SK-N-SH (cell line): ENCODE measurements around the gene JPH2. TPM values are rescaled to one million over a fixed set of nuclear protein-coding genes. Genes with fewer than 3 reads are reported as not detected.

Experiments
- CTCF ChIA-PET: fragments of 300-600, 350-600 bp; formaldehyde crosslinking; extraction: SDS; loops from one replicate; lab custom pipeline; 2021; lab: Yijun Ruan, JAX
- POLR2A ChIA-PET: fragments of 350-600 bp; sonication (Branson Sonifier 250); formaldehyde crosslinking; extraction: SDS; loops from one replicate; lab custom pipeline; 2020; ENCODE audit warnings: antibody characterized with exemption, inconsistent platforms; lab: Yijun Ruan, JAX
- DNase-seq: peaks from one replicate; pipeline ENCODE4 v3.0.0; 2012
- H2AFZ ChIP-seq: fragments of 200-600 bp; sonication (generic); 2 replicates; pipeline ENCODE4 v1.8.1; 2016; ENCODE audit warnings: antibody characterized with exemption, mild to moderate bottlenecking, low read depth
- H3F3A ChIP-seq: fragments of 200-600 bp; sonication (generic); replicated peaks from 2 replicates; pipeline ENCODE3; 2016; ENCODE audit warnings: antibody characterized with exemption, mild to moderate bottlenecking; ENCODE audit not compliant: insufficient read depth
- H3K27ac ChIP-seq, 2 experiments: fragments of 200-500 bp in 1 of 2; fragments of 200-600 bp in 1 of 2; sonication (Bioruptor generic) in 1 of 2; sonication (generic), shearing (Covaris generic) in 1 of 2; 2 replicates each; pipeline versions ENCODE4 v1.5.1 to v1.6.1; 2014 to 2016; ENCODE audit warnings: low read depth in 2 of 2, inconsistent platforms in 1 of 2, low read length in 1 of 2, mild to moderate bottlenecking in 1 of 2, mixed read lengths in 1 of 2
- H3K27me3 ChIP-seq: fragments of 200-600 bp; sonication (generic), shearing (Covaris generic); 2 replicates; pipeline ENCODE4 v1.6.1; 2016; ENCODE audit warnings: mixed run types; ENCODE audit not compliant: insufficient read depth
- H3K36me3 ChIP-seq, 2 experiments: fragments of 200-500 bp in 1 of 2; fragments of 200-600 bp in 1 of 2; sonication (Bioruptor generic) in 1 of 2; sonication (generic) in 1 of 2; replicated peaks in 1 of 2; 2 replicates each; pipeline versions ENCODE3 to v1.5.1; 2014 to 2016; ENCODE audit warnings: low read length in 1 of 2, mild to moderate bottlenecking in 1 of 2; ENCODE audit not compliant: insufficient read depth in 2 of 2, control insufficient read depth in 1 of 2
- H3K4me1 ChIP-seq, 2 experiments: fragments of 200-500 bp in 1 of 2; fragments of 200-600 bp in 1 of 2; sonication (Bioruptor generic) in 1 of 2; sonication (generic), shearing (Covaris generic) in 1 of 2; 2 replicates each; pipeline versions ENCODE4 v1.5.1 to v1.6.1; 2014 to 2016; ENCODE audit warnings: low read depth in 1 of 2, low read length in 1 of 2, mixed run types in 1 of 2; ENCODE audit not compliant: insufficient read depth in 2 of 2, control insufficient read depth in 1 of 2
- H3K4me2 ChIP-seq: fragments of 200-600 bp; sonication (generic), shearing (Covaris generic); 2 replicates; pipeline ENCODE4 v1.6.1; 2017; ENCODE audit warnings: mixed run types
- H3K4me3 ChIP-seq, 2 experiments: fragments of 200-500 bp in 1 of 2; fragments of 200-600 bp in 1 of 2; sonication (Bioruptor generic) in 1 of 2; sonication (generic), shearing (Covaris generic) in 1 of 2; 2 replicates each; pipeline versions ENCODE4 v1.5.1 to v1.8.1; 2014 to 2016; ENCODE audit warnings: low read depth in 2 of 2, inconsistent platforms in 1 of 2, low read length in 1 of 2, mild to moderate bottlenecking in 1 of 2, mixed read lengths in 1 of 2, moderate library complexity in 1 of 2
- H3K79me2 ChIP-seq: fragments of 200-600 bp; sonication (generic); 2 replicates; pipeline ENCODE4 v1.8.1; 2017; ENCODE audit warnings: mild to moderate bottlenecking; ENCODE audit not compliant: insufficient read depth
- H3K9ac ChIP-seq: fragments of 200-600 bp; sonication (generic); 2 replicates; pipeline ENCODE4 v1.6.1; 2017; ENCODE audit warnings: mixed run types
- H3K9me2 ChIP-seq: fragments of 200-600 bp; sonication (generic); 2 replicates; pipeline ENCODE4 v1.6.1; 2017; ENCODE audit warnings: mixed run types
- H3K9me3 ChIP-seq: fragments of 200-600 bp; sonication (generic); 2 replicates; pipeline ENCODE4 v1.6.1; 2017; ENCODE audit warnings: mixed run types, mild to moderate bottlenecking, moderate library complexity
- H4K20me1 ChIP-seq: fragments of 200-600 bp; sonication (generic); 2 replicates; pipeline ENCODE4 v1.6.1; 2017; ENCODE audit warnings: mild to moderate bottlenecking, mixed run types; ENCODE audit not compliant: insufficient read depth
- ELF1 ChIP-seq: IDR thresholded peaks from 2 replicates; pipeline ENCODE4 v1.4.0; 2012
- EZH2phosphoT487 ChIP-seq: fragments of 200-600 bp; sonication (generic); IDR thresholded peaks from 2 replicates; pipeline ENCODE4 v1.6.1; 2017; ENCODE audit warnings: low read depth, mixed run types, mild to moderate bottlenecking, antibody characterized with exemption, moderate library complexity, borderline replicate concordance
- FOSL2 ChIP-seq: IDR thresholded peaks from 2 replicates; pipeline ENCODE4 v1.4.0; 2012; ENCODE audit warnings: low read depth, mild to moderate bottlenecking, moderate library complexity, borderline replicate concordance
- GABPA ChIP-seq: IDR thresholded peaks from 2 replicates; pipeline ENCODE4 v1.4.0; 2012; ENCODE audit warnings: low read depth, mild to moderate bottlenecking
- IRF3 ChIP-seq: fragments of 150-350 bp; IDR thresholded peaks from 2 replicates; pipeline ENCODE4 v1.6.1; 2016; ENCODE audit warnings: mild to moderate bottlenecking, low read depth, low read length
- MEF2A ChIP-seq: IDR thresholded peaks from 2 replicates; pipeline ENCODE4 v1.4.0; 2012; ENCODE audit warnings: low read depth, borderline replicate concordance
- NRF1 ChIP-seq: IDR thresholded peaks from 2 replicates; pipeline ENCODE4 v1.6.1; 2012; ENCODE audit warnings: low read depth, mild to moderate bottlenecking, low read length
- POLR2AphosphoS5 ChIP-seq: IDR thresholded peaks from 2 replicates; pipeline ENCODE4 v1.6.1; 2012; ENCODE audit warnings: low read depth, low read length
- RCOR1 ChIP-seq: fragments of 150-350 bp; IDR thresholded peaks from 2 replicates; pipeline ENCODE4 v1.6.1; 2017; ENCODE audit warnings: antibody characterized with exemption, low read length
- RXRA ChIP-seq: IDR thresholded peaks from 2 replicates; pipeline ENCODE4 v1.4.0; 2012; ENCODE audit warnings: low read depth, mild to moderate bottlenecking, borderline replicate concordance
- SIN3A ChIP-seq: IDR thresholded peaks from 2 replicates; pipeline ENCODE4 v1.6.1; 2012; ENCODE audit warnings: low read depth, mild to moderate bottlenecking, low read length, moderate library complexity, borderline replicate concordance
- SMC3 ChIP-seq: IDR thresholded peaks from 2 replicates; pipeline ENCODE4 v1.6.1; 2012; ENCODE audit warnings: low read depth, low read length, improper control_type of control experiment
- TEAD4 ChIP-seq: IDR thresholded peaks from 2 replicates; pipeline ENCODE4 v1.4.0; 2012; ENCODE audit warnings: mild to moderate bottlenecking, borderline replicate concordance; ENCODE audit not compliant: insufficient read depth
- YY1 ChIP-seq: IDR thresholded peaks from 2 replicates; pipeline ENCODE4 v1.4.0; 2012; ENCODE audit warnings: low read depth, mild to moderate bottlenecking
- WGBS: methylation state at CpG from one replicate; pipeline ENCODE4 v1.1.6; 2017; ENCODE audit warnings: low lambda C conversion rate; 5-methylcytosine and 5-hydroxymethylcytosine counted together
- polyA plus RNA-seq, 3 experiments: library from polyadenylated mRNA; depleted of rRNA; stranded (reverse); fragments of >200 nt; gene quantifications; 2 replicates each; pipeline ENCODE4 v1.2.3, GENCODE V29; 2012
- TF ChIP-seq, protein P1 (sequence below): fragments of 200-600 bp; sonication (generic); IDR thresholded peaks from 2 replicates; pipeline ENCODE4 v1.6.1; 2017; ENCODE audit warnings: antibody characterized with exemption, mild to moderate bottlenecking, moderate library complexity
- TF ChIP-seq, protein P2 (sequence below): IDR thresholded peaks from 2 replicates; pipeline ENCODE4 v1.4.0; 2012; ENCODE audit warnings: low read depth, borderline replicate concordance

JPH2 gene
- polyA plus RNA-seq, 1 of the 3 experiments (the other 2 are of a cell fraction), result 0.67 TPM

- CTCF ChIA-PET, result interaction anchor here (1.2 to 2.4 kb wide), 3 partner anchors 15 to 321 kb away, joined by 3 to 10 read pairs (median 5); no protein-coding TSS in a partner anchor
- DNase-seq, result no peak
These were observed 115.4 kb downstream of the JPH2 start for GRCh38 chr20:44071526-44072111.

DNA sequence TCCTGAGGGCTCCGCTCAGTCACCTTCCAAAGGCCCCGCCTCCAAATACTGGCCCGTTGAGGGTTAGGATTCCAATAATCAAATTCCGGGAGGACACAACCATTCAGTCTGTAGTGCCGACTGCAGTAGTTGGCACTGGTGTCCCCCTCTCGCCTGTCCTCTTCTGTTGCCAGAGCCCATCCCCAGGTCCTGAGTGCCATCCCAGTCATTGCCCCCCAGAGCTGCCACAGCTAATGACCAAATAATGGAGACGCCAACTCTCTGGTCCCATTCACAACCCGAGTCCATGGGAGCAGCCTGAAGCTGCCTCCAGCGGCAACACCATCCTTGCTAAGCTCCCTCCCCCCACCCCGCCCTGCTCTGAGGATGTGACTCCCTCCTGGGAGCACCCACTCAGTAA, 115.9 kb downstream of the JPH2 start:
- no peaks in the 10 kb centered on the region for H3K9me3 ChIP-seq
- ChIA-PET POLR2A (no interaction called here), CTCF (interaction anchor here (1.2 to 2.4 kb wide), 2 partner anchors 11 to 14 kb away, joined by 3 to 10 read pairs; no protein-coding TSS in a partner anchor)
- 92% methylated on average over 10 of the region's 10 CpGs for WGBS
- no peaks in the 10 kb centered on the region for H3K36me3 ChIP-seq
- H2AFZ ChIP-seq, result no peak overlapping the region
- no peak overlapping the region for H3K4me3 ChIP-seq
- no peaks in the 10 kb centered on the region for H3F3A ChIP-seq
- H3K27ac ChIP-seq, result no peak overlapping the region
- TF ChIP-seq ELF1, result no peak
- TF ChIP-seq, protein P1, sequence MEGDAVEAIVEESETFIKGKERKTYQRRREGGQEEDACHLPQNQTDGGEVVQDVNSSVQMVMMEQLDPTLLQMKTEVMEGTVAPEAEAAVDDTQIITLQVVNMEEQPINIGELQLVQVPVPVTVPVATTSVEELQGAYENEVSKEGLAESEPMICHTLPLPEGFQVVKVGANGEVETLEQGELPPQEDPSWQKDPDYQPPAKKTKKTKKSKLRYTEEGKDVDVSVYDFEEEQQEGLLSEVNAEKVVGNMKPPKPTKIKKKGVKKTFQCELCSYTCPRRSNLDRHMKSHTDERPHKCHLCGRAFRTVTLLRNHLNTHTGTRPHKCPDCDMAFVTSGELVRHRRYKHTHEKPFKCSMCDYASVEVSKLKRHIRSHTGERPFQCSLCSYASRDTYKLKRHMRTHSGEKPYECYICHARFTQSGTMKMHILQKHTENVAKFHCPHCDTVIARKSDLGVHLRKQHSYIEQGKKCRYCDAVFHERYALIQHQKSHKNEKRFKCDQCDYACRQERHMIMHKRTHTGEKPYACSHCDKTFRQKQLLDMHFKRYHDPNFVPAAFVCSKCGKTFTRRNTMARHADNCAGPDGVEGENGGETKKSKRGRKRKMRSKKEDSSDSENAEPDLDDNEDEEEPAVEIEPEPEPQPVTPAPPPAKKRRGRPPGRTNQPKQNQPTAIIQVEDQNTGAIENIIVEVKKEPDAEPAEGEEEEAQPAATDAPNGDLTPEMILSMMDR, result no peak
- TF ChIP-seq YY1, result no peak
- TF ChIP-seq RCOR1, result no peak
- TF ChIP-seq RXRA, result no peak
- no peak for TF ChIP-seq SMC3
- TF ChIP-seq POLR2AphosphoS5, result no peak
- no peak for TF ChIP-seq MEF2A
- no peak for TF ChIP-seq GABPA
- TF ChIP-seq FOSL2, result no peak
- no peak for TF ChIP-seq TEAD4
- TF ChIP-seq SIN3A, result no peak
- TF ChIP-seq NRF1, result no peak
- TF ChIP-seq, protein P2, sequence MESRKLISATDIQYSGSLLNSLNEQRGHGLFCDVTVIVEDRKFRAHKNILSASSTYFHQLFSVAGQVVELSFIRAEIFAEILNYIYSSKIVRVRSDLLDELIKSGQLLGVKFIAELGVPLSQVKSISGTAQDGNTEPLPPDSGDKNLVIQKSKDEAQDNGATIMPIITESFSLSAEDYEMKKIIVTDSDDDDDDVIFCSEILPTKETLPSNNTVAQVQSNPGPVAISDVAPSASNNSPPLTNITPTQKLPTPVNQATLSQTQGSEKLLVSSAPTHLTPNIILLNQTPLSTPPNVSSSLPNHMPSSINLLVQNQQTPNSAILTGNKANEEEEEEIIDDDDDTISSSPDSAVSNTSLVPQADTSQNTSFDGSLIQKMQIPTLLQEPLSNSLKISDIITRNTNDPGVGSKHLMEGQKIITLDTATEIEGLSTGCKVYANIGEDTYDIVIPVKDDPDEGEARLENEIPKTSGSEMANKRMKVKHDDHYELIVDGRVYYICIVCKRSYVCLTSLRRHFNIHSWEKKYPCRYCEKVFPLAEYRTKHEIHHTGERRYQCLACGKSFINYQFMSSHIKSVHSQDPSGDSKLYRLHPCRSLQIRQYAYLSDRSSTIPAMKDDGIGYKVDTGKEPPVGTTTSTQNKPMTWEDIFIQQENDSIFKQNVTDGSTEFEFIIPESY, result no peak
- no peak for TF ChIP-seq EZH2phosphoT487
- no peaks in the 10 kb centered on the region for H3K79me2 ChIP-seq
- H4K20me1 ChIP-seq, result no peaks in the 10 kb centered on the region
- H3K27me3 ChIP-seq, result no peaks in the 10 kb centered on the region
- peaks cover 9 to 34% of the 10 kb centered on the region in 2 experiments; a peak in 2 of 4 replicates for H3K4me1 ChIP-seq
- no peak for DNase-seq
- no peak overlapping the region for H3K4me2 ChIP-seq
- no peaks in the 10 kb centered on the region for H3K9me2 ChIP-seq
- no peak overlapping the region for H3K9ac ChIP-seq

More at GRCh38 chr20:44071526-44072111, 115.4 kb downstream of the JPH2 start:
- peaks cover 9 to 34% of the 10 kb centered on the region in 2 experiments; a peak in 2 of 4 replicates for H3K4me1 ChIP-seq
- no peaks in the 10 kb centered on the region for H3K79me2 ChIP-seq
- H3K27ac ChIP-seq, result no peak overlapping the region
- H3K9me2 ChIP-seq, result no peaks in the 10 kb centered on the region
- no peak overlapping the region for H3K4me2 ChIP-seq
- POLR2A ChIA-PET, result no interaction called here
- H3F3A ChIP-seq, result no peaks in the 10 kb centered on the region
- no peaks in the 10 kb centered on the region for H4K20me1 ChIP-seq
- no peak overlapping the region for H3K9ac ChIP-seq
- H3K4me3 ChIP-seq, result no peak overlapping the region
- TF ChIP-seq, protein P2, result no peak
- TF ChIP-seq IRF3, result no peak
- no peaks in the 10 kb centered on the region for H3K36me3 ChIP-seq
- no peaks in the 10 kb centered on the region for H3K9me3 ChIP-seq
- no peak overlapping the region for H2AFZ ChIP-seq
- WGBS, result 95% methylated on average over 10 of the region's 11 CpGs
- no peaks in the 10 kb centered on the region for H3K27me3 ChIP-seq
